Iris pigment epithelial cell (primary cell): ENCODE results near the gene MYH10.

ENCODE experiments used
- DNase-seq: peaks from one replicate; pipeline ENCODE4 v3.0.0-alpha.2; 2011; ENCODE audit warnings: low read depth

The MYH10 gene

DNA sequence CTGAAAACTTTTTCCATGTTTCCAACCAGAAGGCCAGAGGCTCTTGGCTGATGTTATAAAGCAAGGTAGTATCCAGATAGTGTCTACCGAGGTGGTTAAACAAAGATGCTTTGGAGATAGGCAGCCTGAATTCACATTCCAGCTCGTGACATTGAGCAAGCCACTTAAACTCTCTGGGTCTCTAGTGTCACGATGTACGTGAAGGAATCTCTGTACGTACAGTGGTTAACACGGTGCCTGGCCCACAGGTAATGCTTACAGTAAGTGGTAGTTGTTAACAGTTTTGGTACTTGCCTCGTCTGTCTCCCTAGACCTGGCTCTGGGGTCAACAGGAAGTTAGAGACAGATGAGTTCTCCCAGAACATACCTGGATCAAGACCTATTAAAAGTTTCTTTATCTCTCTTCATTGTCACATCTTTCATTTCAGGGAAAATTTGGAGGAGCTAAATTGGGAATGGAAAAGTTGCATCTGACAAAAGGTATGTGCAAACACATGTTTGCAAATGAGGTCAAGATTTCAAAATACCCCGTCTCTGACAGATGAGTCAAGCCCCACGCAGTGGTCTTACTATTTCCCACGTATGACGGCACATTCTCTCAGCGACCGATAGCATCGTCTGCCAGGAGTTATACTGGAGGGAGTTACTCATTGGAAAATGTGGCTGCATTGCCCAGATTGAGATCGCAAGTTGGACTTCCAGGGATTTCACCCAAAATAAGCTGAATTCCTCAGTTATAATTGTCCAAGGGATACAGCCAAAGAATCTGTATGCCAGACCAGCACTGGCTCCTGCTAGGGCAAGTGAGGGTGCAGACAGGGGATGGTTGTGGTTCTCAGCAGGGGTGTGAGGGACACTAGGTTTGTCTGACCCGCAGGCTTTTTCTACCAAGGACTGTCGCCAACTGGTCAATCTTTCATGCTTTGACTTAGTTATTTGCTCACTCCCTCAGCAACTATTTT is 18.9 kb upstream of the MYH10 start:
- peak; percentile 99 for DNase-seq

DNA sequence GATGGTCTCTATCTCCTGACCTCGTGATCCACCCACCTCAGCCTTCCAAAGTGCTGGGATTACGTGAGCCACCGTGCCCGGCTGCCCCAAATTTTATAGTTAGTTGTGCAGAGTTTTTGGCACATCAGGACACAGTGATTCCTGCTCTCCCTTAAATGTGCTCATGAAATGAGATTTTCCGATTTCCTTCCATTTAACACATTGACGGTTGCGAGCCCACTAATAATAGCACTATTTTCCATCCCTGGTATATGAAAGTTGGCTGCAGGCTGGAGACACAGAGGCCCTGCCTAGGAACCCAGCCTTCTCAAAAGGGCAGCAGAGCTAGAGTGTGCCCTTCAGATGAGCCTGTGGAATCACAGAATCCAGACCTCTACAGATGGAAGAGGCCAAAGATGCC is 17.4 kb upstream of the MYH10 start:
- DNase-seq, result no peak

DNA sequence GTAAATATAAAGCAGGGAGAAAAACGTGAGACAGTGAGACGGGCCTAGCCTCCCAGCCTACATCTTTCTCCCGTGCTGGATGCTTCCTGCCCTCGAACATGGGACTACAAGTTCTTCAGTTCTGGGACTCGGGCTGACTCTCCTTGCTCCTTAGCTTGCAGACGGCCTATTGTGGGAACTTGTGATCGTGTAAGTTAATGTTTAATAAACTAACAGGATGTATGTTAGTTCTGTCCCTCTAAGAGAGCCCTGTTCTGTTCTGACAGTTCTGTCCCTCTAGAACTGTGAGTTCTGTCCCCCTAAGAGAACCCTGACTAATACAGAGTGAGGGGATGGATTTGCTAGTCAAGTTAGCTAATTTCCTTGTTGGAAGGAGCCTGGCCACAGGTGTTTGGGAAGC is 16.7 kb upstream of the MYH10 start:
- DNase-seq, result no peak

DNA sequence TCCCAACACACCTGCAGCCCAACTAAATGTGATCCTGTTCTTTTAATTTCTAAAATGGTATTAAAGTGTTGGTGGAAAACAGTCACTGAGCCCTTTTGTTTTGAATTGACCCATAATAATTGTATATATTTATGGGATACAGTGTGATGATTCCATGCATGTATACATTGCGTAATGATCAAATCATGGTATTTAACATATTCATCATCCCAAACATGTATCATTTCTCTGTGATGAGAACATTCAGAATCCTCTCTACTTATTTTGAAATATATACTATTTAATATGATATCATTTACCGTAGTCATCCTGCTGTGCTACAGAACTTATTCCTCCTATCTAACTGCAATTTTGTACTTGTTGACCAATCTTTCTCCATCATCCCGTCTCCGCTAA is 14.0 kb upstream of the MYH10 start:
- no peak for DNase-seq

DNA sequence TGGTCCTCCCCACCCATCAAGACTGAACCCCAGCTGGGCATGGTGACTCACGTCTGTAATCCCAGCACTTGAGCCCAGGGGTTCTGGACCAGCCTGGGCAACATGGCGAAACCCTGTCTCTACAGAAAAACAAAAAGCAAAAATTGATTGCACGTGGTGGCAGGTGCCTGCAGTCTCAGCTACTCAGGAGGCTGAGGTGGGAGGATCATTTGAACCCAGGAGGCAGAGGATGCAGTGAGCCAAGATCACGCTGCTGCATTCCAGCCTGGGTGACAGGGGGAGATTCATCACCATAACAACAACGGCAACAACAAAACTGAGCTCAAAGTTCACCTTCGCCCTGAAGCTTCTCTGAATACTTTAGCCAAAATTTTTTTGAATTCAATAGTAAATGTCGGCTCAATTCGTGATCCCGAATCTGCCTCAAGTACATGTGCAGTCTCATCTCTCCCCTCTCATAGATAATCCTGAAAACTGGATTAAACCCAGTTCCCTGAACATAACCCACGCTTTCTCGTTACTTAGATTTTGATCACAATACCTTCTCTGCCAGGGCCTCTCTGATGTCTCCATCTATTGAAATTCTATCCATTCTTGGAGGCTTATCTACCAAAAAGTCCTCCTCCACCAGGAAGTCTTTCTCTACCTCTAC is 13.5 kb upstream of the MYH10 start:
- DNase-seq, result no peak

DNA sequence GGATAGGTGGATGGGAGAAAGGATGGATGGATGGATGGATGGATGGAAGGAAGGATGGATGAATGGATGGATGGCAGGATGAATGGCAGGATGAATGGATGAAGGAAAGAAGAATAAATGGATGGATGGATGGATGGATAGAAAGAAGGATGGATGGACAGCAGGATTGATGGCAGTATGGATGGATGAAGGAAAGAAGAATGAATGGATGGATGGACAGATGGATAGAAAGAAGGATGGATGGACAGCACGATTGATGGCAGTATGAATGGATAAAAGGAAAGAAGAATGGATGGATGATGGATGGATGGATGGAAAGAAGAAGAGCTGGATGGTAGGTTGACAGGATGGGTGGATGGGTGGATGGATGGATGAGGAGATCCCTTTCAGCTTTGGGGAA is 9.2 kb upstream of the MYH10 start:
- no peak for DNase-seq

DNA sequence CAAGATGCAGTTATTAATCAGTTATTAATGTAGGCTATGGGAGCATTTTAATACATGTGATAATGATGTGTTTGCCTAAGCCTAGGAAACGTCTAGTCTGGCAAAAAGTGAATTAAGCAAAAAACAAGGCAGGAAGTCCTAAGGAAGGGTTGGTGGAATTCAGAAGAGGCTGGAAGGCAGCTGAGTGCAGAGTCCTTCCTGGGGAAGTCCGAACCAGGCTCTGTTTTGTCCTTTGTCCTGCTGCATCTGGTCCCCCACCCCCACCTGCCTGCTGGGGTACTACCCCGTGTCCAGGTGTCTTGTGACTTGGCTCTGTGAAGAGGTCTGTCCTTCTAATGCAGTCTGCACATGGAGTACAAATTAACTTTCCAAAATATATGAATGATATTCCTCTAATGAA is 1.5 kb upstream of the MYH10 start:
- no peak for DNase-seq

DNA sequence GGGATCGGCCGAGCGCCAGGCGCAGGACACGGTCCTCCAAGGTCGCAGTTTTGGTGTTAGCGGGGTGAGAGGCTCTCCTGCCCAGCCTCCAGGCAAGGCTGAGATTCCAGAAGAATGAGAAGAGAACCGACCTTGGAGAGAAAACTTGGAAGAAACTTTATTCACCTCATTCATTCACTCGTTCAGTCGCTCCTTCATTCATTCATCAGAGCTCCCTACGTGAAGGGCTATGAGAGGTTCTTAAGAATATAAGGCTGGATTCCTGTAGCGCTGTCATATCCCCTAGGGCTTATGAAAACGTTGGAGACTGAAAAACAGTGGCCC is 991 bp upstream of the MYH10 start:
- DNase-seq, result no peak

DNA sequence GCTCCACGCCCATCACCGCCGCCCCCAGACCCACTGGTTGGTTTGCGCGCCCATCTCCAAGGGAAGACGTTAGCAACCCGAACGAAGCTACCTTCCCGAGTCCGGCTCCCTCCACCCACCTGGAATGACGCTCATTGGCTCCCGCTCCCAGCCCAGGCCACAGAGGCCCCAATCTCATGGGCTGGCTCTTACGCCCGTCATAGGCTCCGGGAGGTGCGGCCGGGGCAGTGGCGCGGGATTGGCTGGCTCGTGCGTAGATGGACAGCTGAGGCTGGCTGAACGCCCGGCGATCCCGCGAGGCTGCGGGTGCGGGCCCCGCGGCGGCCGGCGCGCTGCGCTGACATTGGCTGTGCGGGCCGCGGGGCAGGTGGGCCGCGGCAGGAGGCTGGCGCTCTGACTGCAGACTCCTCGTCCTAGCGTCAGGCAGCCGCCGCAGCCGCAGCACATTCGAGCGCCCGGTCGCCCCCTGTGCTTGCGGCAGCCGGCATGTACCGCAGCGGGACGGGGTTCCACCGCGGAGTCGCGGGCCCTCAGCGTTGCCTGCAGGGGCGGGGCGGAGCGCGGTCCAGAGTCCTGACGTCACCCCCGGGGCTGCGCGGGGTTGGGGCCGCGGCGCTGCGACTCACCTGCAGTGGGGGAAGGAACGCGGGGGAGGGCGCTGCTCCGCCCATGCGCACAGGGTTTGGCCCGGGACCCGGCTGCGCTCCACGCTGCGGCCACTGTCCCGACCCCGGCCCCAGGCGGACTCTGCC is 453 bp upstream of the MYH10 start:
- DNase-seq, result peak; percentile 100

DNA sequence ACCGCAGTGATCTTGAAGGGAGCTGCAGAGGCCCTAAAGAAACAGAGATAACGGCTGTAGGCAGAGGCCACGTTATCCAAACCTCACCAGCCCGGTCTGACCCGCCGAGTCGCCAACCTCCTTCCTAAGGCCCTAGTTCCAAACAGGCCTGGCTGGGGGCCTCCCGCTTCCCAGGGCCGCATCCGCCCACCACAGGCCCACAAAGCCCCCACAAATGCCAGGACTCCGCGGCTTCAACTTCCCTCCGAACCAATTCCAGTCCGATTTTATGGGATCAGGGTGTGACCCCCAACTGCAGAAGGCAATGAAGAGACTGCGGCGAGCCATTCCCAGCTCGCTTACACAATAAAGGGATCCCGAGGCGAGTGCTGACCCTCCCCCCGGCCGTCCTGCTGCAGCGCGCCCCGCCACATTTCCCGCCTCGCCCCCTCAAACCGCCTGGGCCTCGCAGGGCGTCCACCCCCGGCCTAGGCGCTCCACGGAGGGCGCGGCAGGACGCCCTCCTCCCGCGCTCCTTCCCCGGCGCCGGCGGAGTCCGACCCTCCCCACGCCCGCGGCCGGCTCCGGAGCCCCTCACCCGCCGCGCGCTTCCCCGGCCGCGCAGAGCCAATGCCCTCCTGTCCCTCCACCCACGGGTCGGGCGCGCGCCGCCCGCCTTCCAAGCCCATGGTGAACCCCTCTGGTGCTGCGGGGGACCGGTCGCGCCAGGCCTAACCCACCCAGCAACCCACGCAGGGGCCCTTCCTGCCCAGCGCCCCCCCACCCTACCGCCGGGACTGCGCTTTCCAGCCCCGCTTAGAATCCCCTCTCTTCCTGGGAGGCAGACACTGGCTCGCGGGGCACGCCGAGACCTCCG is 926 bp downstream of the MYH10 start:
- DNase-seq, result no peak

DNA sequence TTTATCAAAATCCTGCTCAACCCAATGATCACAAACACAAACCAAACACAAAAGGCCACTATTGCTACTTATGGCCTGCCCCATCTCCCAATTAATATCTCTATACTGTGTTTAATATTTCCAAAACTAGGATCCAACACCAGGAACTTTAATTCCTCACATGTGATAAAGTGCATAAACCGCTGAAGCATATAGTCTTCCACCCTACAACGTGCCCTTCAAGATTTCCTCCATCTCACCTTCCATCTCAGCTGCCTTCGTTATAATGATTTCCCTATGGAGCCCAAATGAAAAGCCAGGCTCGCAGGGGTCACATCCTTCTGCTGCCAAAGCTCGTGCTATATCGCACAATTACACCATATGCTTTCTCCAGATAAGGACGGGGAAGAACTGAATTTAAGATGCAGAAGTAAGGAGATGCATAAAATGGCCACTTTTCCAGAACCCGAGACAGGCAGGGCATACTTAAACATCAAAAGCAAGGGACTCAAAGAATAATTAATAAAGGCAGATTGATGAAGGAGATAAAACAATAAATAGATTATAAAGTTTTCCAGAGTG is 1.8 kb downstream of the MYH10 start:
- DNase-seq, result no peak

DNA sequence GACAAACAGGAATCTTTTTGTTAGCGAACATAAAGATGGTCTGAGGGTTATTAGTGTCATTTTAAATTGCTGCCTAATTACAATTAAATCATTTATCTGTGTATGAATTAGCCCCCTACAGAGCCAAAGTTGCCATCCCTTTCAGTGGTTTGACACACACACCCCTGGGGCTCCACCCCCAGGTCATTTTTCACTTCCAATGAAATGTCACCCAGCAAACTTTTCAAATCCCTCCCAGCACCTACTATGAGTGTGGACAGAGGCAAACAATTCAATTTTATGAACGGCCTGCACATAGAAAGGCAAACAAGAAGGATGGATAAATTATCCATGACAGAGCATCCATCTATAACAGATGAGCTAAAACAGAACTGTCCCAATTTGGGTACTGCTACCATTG is 2.4 kb downstream of the MYH10 start:
- DNase-seq, result no peak

DNA sequence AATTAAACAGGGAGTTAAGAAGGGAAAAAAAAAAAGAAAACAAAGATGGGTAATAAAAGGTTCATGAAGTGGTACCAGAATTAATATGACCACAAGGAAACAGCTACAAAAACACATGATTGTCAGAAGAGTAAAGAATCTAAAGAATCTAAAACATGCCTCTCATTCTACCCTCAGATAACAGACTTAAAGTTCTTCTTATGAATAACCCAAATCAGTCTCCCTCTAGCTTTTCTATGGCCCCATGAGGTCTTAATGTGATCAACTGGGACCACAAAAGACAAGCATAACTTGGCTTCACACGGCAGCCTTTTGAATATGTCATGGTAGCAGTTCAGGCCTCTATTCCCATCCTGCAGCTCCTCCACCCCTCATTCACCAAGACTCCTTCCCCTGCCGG is 6.9 kb downstream of the MYH10 start:
- peak; percentile 58 for DNase-seq

DNA sequence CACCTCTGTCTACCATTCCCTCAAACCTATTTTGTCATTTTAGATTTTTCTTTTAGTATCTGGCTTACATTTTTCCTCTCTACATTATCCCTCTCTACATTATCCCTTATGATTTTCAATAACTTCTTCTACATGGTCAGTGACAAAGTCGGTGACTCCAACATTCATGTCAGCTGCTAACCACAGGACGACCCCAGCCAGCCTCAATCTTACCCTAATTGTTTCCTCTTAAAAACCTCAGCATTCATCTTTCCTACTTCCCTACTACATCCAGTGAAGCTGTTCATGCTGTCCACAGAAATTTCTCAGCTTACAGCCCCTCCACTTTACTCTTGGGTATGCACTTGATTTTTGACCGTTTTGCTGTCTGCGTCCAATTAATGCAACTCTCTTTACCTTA is 8.3 kb downstream of the MYH10 start:
- DNase-seq, result no peak

DNA sequence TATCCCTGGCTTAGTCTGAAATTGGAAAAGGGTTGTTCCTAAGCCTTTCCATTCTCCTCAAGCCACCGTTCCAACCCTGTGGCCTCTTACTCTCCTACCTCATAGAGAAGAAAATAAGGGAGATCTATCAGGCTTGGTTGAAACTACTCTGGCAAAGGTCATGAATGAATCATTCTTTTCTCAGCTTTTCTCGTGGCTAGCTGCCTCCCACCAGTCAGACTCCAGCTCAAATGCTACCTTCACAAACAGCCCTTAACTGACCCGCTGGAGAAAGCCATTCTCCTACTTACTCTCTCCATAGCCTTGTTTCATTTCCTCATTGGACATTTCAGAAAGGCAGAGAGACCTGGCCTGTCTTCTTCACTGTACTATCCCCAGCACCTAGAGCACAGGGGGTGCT is 8.9 kb downstream of the MYH10 start:
- DNase-seq, result peak; percentile 84

DNA sequence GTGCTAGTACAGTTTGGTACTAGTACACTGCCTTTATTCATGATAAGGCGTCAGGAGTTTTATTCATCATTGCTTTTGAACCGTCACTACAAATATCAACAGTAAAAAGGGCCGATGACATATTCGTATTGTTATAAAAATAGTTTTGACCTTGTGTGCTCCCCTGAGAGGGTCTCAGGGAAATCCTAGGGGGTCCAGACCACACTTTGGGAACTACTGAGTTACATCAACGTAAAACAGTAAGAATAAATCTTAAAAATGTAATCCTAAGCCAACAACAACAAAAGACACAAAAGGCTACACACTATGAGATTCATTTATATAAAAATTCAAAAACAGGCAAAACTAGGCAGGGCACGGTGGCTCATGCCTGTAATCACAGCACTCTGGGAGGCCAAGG is 11.2 kb downstream of the MYH10 start:
- no peak for DNase-seq

DNA sequence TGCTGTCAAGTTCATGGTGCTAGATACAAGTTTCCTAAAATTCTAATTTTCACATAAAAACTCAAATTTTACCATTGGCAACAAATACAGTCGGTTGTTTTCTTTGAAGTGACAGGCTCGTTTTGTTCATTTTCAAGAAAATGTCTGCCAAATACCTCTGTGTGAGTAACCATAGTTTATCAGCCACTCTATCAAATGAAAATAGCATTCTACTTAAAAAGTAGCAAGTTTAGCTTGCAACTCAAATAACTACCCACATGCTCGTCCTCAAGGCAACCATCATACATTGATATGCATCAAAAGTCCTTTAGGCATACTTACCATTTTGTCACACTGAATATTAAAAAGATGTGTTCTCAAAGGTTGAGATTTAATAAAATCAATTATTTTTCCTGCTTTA is 11.7 kb downstream of the MYH10 start:
- no peak for DNase-seq

DNA sequence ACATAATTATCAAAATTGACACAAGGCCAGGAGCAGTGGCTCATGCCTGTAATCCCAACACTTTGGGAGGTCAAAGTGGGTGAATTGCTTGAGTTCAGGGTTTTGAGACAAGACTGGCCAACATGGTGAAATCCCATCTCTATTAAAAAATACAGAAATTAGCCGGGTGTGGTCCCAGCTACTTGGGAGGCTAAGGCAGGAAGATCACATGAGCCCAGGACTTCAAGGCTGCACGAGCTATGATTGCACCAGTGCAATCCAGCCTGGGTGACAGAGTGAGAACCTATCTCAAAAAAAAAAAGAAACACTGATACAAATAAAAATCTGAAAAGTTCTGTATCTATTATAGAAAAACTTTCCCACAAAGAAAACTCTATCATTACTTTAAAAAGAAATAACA is 15.5 kb downstream of the MYH10 start:
- DNase-seq, result no peak

DNA sequence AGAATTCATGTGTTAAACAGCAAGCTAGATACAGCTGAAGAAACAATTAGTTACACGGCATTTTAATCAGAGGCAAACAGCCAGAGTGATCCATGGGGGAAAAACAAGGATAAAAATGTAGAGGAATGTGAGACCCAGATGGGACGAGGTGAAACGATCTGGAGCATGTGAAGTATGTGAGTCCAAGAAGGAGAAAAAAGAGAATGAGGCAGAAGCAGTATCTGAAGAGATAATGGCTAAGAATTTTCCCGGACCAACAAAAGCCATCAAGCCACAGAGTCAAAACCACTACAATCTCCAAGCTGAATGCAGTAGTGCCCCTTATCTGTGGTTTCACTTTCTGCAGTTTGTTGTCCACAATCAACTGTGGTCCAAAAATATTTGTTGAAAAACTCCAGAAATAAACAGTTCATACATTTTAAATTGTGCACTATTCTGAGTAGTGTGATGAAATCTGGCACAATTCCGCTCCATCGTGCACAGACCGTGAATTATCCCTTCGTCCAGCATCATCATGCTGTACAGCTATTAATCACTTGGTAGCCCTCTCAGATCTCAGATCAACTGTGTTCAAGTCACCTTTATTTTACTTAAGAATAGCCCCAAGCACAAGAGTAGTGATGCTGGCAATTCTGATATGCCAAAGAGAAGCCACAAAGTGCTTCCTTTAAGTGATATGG is 18.8 kb downstream of the MYH10 start:
- DNase-seq, result peak; percentile 62

DNA sequence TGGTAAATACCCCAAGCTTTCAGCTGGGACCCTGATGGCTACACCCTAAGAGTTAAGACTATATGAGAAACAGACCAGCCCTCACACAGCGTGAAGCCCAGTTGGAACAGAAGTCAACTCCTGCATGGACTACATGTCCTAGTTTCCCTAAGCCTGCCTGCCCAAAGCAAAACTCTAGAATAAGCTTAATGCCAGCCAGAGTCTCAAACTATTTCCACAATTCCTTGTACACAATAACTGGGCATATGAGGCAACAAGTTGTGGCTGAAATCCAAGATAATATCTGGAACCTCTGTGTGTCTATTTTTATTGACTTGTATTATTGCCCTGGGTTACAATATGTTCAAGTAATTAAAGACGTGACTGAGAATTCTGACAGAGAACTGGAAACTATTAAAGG is 19.4 kb downstream of the MYH10 start:
- DNase-seq, result no peak

DNA sequence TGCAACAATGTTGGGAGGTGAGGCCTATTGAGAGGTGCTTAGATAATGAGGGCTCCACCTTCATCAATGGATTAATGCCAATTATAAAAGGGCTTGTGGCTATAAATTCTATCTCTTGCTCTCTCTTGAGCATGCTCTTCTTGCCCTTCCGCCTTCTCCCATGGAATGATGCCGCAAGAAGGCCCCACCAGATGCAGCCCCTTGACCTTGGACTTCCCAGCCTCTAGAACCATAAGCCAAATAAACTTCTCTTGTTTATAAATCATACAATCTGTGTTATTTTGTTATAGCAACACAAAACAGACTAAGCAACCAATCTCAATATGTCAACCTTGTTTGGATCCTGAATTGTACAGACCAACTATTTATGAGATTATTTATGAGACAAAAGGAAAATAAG is 20.0 kb downstream of the MYH10 start:
- no peak for DNase-seq
